ENCODE measurements around the gene EXOSC9.

The EXOSC9 gene

GRCh38 chr4:121823505-121824170 lies 22.5 kb downstream of the EXOSC9 start, which contains the start of gene CCNA2:
Gene CCNA2 (minus strand): TSS chr4:121823883. CDS start chr4:121823628, 255 bp downstream.
- peak; percentile 91 to 93 for DNase-seq (ENCODE audit: low read depth in 2 of 2)

GRCh38 chr4:121824171-121824527 lies 23.0 kb downstream of the EXOSC9 start:
- no peak for DNase-seq (ENCODE audit: low read depth in 2 of 2)

GRCh38 chr4:121824950-121825349 lies 23.8 kb downstream of the EXOSC9 start:
- no peak for DNase-seq (ENCODE audit: low read depth in 2 of 2)

GRCh38 chr4:121827853-121828252 lies 26.7 kb downstream of the EXOSC9 start:
- no peak for DNase-seq (ENCODE audit: low read depth in 2 of 2)

GRCh38 chr4:121829511-121829910 lies 28.4 kb downstream of the EXOSC9 start:
- DNase-seq (ENCODE audit: low read depth in 2 of 2) = no peak

- no peak for DNase-seq (ENCODE audit: low read depth in 2 of 2)
Measured at GRCh38 chr4:121838136-121838535, 37.0 kb downstream of the EXOSC9 start.

GRCh38 chr4:121842862-121843261 lies 41.7 kb downstream of the EXOSC9 start:
- no peak for DNase-seq (ENCODE audit: low read depth in 2 of 2)

- DNase-seq (ENCODE audit: low read depth in 2 of 2) = no peak
Measured at GRCh38 chr4:121846662-121847061, 45.5 kb downstream of the EXOSC9 start.

- DNase-seq (ENCODE audit: low read depth in 2 of 2) = no peak
Measured at GRCh38 chr4:121851354-121851753, 50.2 kb downstream of the EXOSC9 start.

- DNase-seq (ENCODE audit: low read depth in 2 of 2) = no peak
Measured at GRCh38 chr4:121860121-121860520, 59.0 kb downstream of the EXOSC9 start.

- no peak for DNase-seq (ENCODE audit: low read depth in 2 of 2)
Measured at GRCh38 chr4:121861426-121861825, 60.3 kb downstream of the EXOSC9 start.

- no peak for DNase-seq (ENCODE audit: low read depth in 2 of 2)
Measured at GRCh38 chr4:121863799-121864198, 62.7 kb downstream of the EXOSC9 start.
